HG03280 (cell line): Measurements from ENCODE around the gene TSPOAP1.

Source experiments
- ATAC-seq: cut with Tn5 transposase; IDR thresholded peaks from one replicate; pipeline ENCODE4 v1.9.1; 2021; ENCODE audit warnings: mild to moderate bottlenecking, moderate library complexity; ENCODE audit not compliant: unreplicated experiment

Gene TSPOAP1

GRCh38 chr17:58307468-58308172 is 21.0 kb downstream of the TSPOAP1 start:
- ATAC-seq = no peak

- ATAC-seq = no peak
Observed at GRCh38 chr17:58306131-58306951, 22.3 kb downstream of the TSPOAP1 start.

- ATAC-seq = no peak
Observed at GRCh38 chr17:58305626-58306025, 23.0 kb downstream of the TSPOAP1 start.

GRCh38 chr17:58304750-58305486 is 23.7 kb downstream of the TSPOAP1 start:
- no peak for ATAC-seq

GRCh38 chr17:58303971-58304749 is 24.4 kb downstream of the TSPOAP1 start:
- ATAC-seq = no peak

GRCh38 chr17:58302919-58303585 is 25.5 kb downstream of the TSPOAP1 start:
- no peak for ATAC-seq

- ATAC-seq = no peak
Observed at GRCh38 chr17:58302171-58302918, 26.2 kb downstream of the TSPOAP1 start.

- no peak for ATAC-seq
Observed at GRCh38 chr17:58301504-58302150, 27.0 kb downstream of the TSPOAP1 start.

- no peak for ATAC-seq
Observed at GRCh38 chr17:58300336-58300735, 28.3 kb downstream of the TSPOAP1 start.

- ATAC-seq = no peak
Observed at GRCh38 chr17:58294034-58294433, 34.6 kb downstream of the TSPOAP1 start.

- ATAC-seq = no peak
Observed at GRCh38 chr17:58291246-58291645, 37.3 kb downstream of the TSPOAP1 start.

- no peak for ATAC-seq
Observed at GRCh38 chr17:58289869-58290268, 38.7 kb downstream of the TSPOAP1 start.

GRCh38 chr17:58285422-58285810 is 43.2 kb downstream of the TSPOAP1 start:
- no peak for ATAC-seq

GRCh38 chr17:58284613-58285421 is 43.8 kb downstream of the TSPOAP1 start:
- no peak for ATAC-seq

- no peak for ATAC-seq
Observed at GRCh38 chr17:58283674-58284612, 44.7 kb downstream of the TSPOAP1 start.

GRCh38 chr17:58282442-58282841 is 46.2 kb downstream of the TSPOAP1 start:
- ATAC-seq = no peak

- ATAC-seq = no peak
Observed at GRCh38 chr17:58281511-58282011, 47.0 kb downstream of the TSPOAP1 start.
